Body of pancreas (tissue), 4 donors: ENCODE results near the gene RARA. TPM values are rescaled to one million over a fixed set of nuclear protein-coding genes. Genes with fewer than 3 reads are reported as not detected.

Experiments used
- ATAC-seq: fragments of 150-250 bp; one replicate; pipeline ENCODE4 v1.9.1; 2016
- DNase-seq, 4 donors: peaks; one replicate each; pipeline ENCODE4 v3.0.0-alpha.2; 2019
- H3K27ac ChIP-seq, 4 donors: fragments of 200-600 bp; sonication (generic); 1 replicate in 3 of 4; 2 replicates in 1 of 4; pipeline versions ENCODE4 v1.5.1 to v1.6.1; 2016 to 2019; ENCODE audit warnings: mild to moderate bottlenecking in 1 of 4, mixed read lengths in 1 of 4, moderate library complexity in 1 of 4
- H3K27me3 ChIP-seq, 2 donors: fragments of 200-600 bp; sonication (generic); one replicate each; pipeline ENCODE4 v1.6.0; 2016; ENCODE audit warnings: mild to moderate bottlenecking in 1 of 2
- H3K36me3 ChIP-seq, 2 donors: fragments of 200-600 bp; sonication (generic); replicated peaks in 1 of 2; 2 replicates each; pipeline ENCODE4 v1.5.1; 2016; ENCODE audit warnings: low read depth in 2 of 2; ENCODE audit not compliant: insufficient read depth in 1 of 2
- H3K4me1 ChIP-seq: fragments of 200-600 bp; sonication (generic); one replicate; pipeline ENCODE4 v1.6.0; 2016
- H3K4me3 ChIP-seq, 2 donors: fragments of 200-600 bp; sonication (generic); 1 replicate in 1 of 2; 2 replicates in 1 of 2; pipeline ENCODE4 v1.5.1; 2016 to 2019
- H3K9me3 ChIP-seq, 3 donors: fragments of 200-600 bp; sonication (generic); 1 replicate in 2 of 3; 2 replicates in 1 of 3; pipeline ENCODE4 v1.5.1; 2016
- CTCF ChIP-seq, 7 experiments: fragments of 450-650 bp in 4 of 7; fragments of 200-600 bp in 3 of 7; sonication (generic) in 3 of 7; IDR thresholded peaks; one replicate each; pipeline ENCODE4 v1.5.1; 2016 to 2019; ENCODE audit warnings: antibody characterized with exemption in 7 of 7
- POLR2A ChIP-seq, 3 donors: fragments of 450-650 bp; IDR thresholded peaks; one replicate each; pipeline ENCODE4 v1.6.1; 2016; ENCODE audit warnings: antibody characterized with exemption in 3 of 3, mild to moderate bottlenecking in 2 of 3
- WGBS, 2 donors: methylation state at CpG; one replicate each; pipeline ENCODE4 v1.1.5; 2017; 5-methylcytosine and 5-hydroxymethylcytosine counted together
- intact Hi-C: fragments of 100-400 bp; cut with DNase I; formaldehyde crosslinking; loops from one replicate; pipeline ENCODE4 v1.15.1; 2023
- total RNA-seq, 2 donors: library from RNA; depleted of rRNA; stranded (reverse); fragments of >200 nt; gene quantifications; one replicate each; pipeline ENCODE4 v1.1.0, GENCODE V29; 2016

Gene RARA
- total RNA-seq, 2 donors from 2014 or later, result 11.4 to 13.8 TPM

- Histone ChIP-seq H3K4me1 (peaks cover 18% of the 10 kb centered on the region), H3K4me3 (no peak overlapping the region), H3K36me3 (no peaks in the 10 kb centered on the region), H3K27ac (no peak overlapping the region), H3K27me3 (no peaks in the 10 kb centered on the region), H3K9me3 (no peaks in the 10 kb centered on the region)
- no peak for DNase-seq
- intact Hi-C loops, result loop anchor here (5.0 to 10.0 kb wide), 3 partner anchors 74 to 204 kb away; partner anchors contain the start of gene CCR7
- 45 to 54% methylated on average over 26 to 31 of the region's 32 CpGs for WGBS, 2 donors
- no peak for TF ChIP-seq POLR2A (IDR thresholded peaks at IDR 0.05)
- TF ChIP-seq CTCF (IDR thresholded peaks at IDR 0.05), result no peak
- ATAC-seq, result no peak
Observed at GRCh38 chr17:40361063-40361924, 52.3 kb downstream of the RARA start.

- H3K27ac ChIP-seq, result no peak overlapping the region
Observed at GRCh38 chr17:40361925-40362695, 53.1 kb downstream of the RARA start.

GRCh38 chr17:40362696-40363110 is 53.7 kb downstream of the RARA start:
- peak; percentile 70 for ATAC-seq
- intact Hi-C loops, result loop anchor here (5.0 to 10.0 kb wide), 3 partner anchors 72 to 202 kb away; partner anchors contain the start of gene CCR7

More at GRCh38 chr17:40361925-40362695, 53.1 kb downstream of the RARA start:
- Histone ChIP-seq H3K27me3 (no peaks in the 10 kb centered on the region), H3K4me3 (no peak overlapping the region), H3K9me3 (no peaks in the 10 kb centered on the region), H3K36me3 (no peaks in the 10 kb centered on the region), H3K4me1 (peaks cover 18% of the 10 kb centered on the region)
- 53 to 61% methylated on average over 13 to 21 of the region's 24 CpGs for WGBS, 2 donors
- intact Hi-C loops, result loop anchor here (5.0 to 10.0 kb wide), 3 partner anchors 73 to 203 kb away; partner anchors contain the start of gene CCR7
- ATAC-seq (no peak), DNase-seq (no peak)
- no peak for TF ChIP-seq CTCF (IDR thresholded peaks at IDR 0.05)
- no peak for TF ChIP-seq POLR2A (IDR thresholded peaks at IDR 0.05)

More at GRCh38 chr17:40362696-40363110, 53.7 kb downstream of the RARA start:
- H3K27me3 ChIP-seq, result no peaks in the 10 kb centered on the region
- TF ChIP-seq CTCF (IDR thresholded peaks at IDR 0.05) (peak; percentile 41 to 70 (median 55)), POLR2A (IDR thresholded peaks at IDR 0.05) (peak in 2 of 3 donors; percentile 19 to 35)
- H3K36me3 ChIP-seq, result no peaks in the 10 kb centered on the region
- H3K27ac ChIP-seq, result no peak overlapping the region
- WGBS, 2 donors, result 1 to 3% methylated on average over 13 to 41 of the region's 58 CpGs
- H3K4me1 ChIP-seq, result peaks cover 18% of the 10 kb centered on the region
- no peak overlapping the region for H3K4me3 ChIP-seq
- DNase-seq, result peak; percentile 76 to 82 (median 80)
- H3K9me3 ChIP-seq, result no peaks in the 10 kb centered on the region
